GM18526 (cell line): ENCODE measurements around the gene MCRIP2.

Experiments used
- POLR2A ChIP-seq: IDR thresholded peaks from 3 replicates; pipeline ENCODE4 v1.6.1; 2011; ENCODE audit not compliant: insufficient read length; ENCODE audit errors: extremely low read depth

MCRIP2 gene

DNA sequence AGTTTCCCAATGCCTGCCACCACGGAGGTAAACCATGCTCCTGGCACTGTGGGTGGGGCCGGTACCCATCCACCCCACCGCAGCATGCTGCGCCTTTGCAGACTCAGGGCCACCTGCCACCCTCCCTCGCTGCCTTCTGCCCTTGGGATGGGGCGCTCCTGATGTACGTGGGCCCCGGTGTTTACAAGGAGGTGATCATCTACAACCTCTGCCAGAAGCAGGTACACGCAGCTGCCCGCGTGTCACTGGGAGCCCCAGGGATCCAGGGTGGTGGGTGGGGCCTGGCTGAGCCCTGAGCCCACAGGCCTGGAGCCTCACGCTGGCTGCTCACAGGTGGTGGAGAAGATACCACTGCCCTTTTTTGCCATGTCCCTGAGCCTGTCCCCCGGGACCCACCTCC is 24.9 kb downstream of the MCRIP2 start:
- TF ChIP-seq POLR2A = no peak

DNA sequence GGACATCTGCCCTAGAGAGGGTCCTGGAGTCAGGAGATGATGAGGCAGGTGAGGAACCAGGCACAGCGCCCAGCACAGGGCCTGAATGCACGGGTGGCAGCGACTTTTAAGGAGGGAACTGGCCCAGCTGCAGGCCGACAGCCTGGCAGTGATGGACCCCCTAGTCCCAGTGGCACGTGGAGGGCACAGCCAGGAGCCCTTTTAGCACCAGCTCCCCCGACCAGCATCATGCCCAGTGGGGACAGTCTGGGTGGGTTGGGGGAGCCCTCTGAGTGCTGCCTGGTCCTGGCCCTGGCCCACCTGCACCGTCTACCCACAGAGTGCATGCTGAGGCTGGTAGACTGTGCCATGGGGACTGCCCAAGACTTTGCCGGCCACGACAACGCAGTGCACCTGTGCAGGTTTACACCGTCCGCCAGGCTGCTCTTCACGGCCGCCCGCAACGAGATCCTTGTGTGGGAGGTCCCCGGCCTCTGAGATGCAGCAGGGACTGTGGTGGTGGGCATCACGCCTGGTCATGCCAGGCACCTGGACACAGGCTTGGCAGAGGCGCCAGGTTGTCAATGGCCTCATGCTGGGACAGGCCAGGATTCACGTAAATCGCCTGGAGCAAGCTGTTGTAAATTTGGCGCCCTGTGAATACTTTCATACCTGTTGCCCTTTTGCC is 25.6 kb downstream of the MCRIP2 start:
- no peak for TF ChIP-seq POLR2A

DNA sequence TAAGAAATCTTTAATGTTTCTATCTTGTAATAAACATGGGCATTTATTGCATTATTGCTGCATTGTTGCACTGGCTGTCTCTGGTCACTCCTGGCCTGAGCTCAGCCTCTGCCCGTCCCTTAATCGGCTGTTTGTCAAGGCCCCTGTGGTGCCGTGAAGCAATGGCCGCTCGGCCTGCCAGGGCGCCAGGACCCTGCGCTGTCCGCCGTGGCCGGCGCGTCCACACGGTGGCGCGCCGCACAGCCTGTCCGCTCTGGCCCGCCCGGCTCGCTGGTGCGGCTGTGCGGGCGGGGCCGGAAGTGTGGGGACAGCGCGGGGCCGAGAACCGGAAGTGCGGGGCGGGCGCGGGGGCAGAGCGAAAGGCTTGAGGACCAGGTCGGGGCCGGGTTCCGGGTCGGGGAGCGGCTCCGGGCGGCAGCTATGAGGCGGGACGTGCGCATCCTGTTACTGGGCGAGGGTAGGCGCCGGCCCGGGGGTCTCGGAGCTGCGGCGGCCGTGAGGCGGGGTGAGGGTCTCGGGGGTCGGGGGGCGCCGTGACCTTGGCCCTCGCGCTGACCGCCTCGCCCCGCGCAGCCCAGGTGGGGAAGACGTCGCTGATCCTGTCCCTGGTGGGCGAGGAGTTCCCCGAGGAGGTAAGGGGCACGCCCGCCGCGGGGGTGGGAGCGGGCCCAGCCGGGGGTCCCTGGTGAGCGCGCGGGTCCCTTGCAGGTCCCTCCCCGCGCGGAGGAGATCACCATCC is 26.3 kb downstream of the MCRIP2 start, which contains the start of gene RHOT2:
TSS of gene RHOT2 (plus strand) at position 353 of the 739 bp plus-strand sequence. CDS start at position 421, 68 bp downstream.
- TF ChIP-seq POLR2A = peak; percentile 91

DNA sequence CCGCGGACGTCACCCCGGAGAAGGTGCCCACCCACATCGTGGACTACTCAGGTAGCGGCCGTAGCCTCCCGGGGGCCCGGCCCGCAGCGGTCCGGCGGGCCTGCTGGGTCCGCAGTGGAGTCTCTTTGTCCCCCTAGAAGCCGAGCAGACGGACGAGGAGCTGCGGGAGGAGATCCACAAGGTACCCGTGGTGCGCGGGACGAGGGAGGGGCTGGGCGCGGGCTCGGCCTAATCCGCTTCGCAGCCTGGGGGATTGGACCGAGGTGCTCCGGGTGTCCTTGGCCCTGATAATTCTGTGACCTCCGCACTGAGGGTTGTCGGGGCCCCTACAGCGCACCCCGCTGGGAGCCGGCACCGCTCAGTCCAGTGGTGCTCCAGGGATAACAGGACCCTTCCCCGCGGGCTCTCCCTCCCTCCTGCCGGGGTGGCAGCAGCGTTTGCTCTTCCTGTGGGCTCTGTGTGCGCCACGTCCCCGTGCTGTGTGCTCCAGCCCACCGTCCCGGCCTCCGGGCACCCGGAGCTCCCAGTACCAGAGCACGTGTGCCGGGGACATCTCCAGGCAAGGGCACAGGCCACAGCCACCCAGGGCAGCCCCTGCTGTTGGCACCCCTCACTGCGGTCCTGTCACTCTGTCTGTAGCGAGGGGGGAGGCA is 27.0 kb downstream of the MCRIP2 start:
- no peak for TF ChIP-seq POLR2A

DNA sequence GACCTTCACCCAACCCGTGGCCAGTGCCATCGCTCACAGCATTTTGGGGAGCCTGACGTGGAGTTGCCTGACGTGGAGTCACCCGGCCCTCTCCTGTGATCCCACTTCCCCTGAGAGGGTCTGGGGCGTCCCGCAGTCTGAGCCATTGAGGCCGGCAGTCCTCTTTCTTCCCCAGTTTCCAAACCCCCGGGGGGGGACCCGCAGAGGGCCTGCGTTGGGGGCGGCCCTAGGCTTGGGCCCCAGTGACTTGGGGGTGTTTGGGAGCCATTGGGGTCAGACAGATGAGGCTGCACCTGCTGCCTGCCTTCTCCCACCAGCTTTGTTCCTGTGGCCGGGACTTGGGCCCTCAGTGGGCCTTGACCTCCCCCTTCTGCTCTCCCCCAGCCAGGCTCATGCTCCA is 28.0 kb downstream of the MCRIP2 start:
- TF ChIP-seq POLR2A = no peak

DNA sequence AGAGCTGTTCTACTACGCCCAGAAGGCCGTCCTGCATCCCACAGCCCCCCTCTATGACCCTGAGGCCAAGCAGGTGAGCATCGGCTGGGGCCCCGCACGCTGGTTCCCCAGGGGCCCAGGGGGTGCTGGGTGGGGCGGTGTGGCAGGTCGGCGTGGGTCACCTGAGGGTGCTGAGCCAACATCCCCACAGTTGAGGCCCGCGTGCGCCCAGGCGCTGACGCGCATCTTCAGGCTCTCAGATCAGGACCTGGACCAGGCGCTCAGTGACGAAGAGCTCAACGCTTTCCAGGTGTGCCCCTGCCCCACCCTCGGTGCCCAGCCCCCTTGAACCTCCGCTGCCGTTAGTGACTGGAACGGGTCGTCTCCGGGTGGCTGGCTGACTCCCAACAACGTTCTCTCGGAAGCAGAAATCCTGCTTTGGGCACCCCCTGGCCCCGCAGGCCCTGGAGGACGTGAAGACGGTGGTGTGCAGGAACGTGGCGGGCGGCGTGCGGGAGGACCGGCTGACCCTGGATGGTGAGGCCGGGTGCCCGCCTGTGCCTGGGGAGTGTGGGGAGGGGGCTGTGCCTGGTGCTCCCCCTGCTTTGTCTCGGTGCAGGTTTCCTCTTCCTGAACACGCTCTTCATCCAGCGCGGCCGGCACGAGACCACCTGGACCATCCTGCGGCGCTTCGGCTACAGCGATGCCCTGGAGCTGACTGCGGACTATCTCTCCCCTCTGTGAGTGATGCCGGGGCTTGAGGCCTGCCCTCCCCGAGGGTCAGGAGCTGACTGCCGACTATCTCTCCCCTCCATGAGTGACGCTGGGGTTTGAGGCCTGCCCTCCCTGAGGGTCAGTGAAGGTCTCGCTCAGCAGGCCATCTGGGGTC is 29.1 kb downstream of the MCRIP2 start:
- TF ChIP-seq POLR2A = no peak

DNA sequence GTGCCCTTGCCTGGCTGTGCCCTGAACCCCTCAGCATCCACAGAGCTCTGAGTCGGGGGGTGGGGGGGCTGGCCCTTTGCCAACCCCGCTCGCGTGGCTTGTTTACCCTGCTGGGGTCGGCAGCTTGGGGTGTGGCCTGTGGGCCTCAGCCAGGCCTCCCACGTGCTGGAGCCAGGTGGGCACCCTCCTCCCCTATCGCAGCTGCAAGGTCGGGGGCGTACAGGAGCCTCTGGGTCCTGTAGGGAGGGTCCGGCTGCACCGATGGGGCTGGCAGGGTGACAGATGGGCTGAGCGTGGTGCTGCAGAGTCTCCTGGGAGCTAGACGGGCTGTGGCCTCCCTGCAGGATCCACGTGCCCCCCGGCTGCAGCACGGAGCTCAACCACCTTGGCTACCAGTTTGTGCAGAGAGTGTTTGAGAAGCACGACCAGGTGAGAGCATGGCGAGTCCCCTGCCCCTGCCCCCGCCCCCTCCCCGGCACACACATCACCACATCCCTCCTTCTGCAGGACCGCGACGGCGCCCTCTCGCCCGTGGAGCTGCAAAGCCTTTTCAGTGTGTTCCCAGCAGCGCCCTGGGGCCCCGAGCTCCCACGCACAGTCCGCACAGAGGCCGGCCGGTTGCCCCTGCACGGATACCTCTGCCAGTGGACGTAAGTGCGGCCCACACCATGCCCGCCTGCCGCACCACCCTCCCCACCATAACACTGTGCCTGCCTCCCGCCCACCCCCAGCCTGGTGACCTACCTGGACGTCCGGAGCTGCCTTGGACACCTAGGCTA is 29.9 kb downstream of the MCRIP2 start:
- no peak for TF ChIP-seq POLR2A

DNA sequence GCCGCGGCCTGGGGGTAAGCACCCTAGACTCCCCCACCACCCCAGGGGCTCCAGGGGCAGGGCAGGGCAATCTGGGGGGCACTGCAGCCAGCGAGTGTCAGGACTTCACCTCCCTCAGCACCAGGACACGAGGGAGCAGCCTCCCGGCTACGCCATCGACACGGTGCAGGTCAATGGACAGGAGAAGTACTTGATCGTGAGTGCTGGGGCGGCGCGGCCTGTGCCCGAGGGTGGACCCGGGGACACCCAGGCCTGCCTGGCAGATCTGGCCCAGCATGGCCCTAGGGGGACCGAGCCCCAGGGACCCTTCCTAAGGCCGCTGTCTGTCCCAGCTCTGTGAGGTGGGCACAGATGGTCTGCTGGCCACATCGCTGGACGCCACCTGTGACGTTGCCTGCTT is 30.7 kb downstream of the MCRIP2 start:
- TF ChIP-seq POLR2A = no peak

DNA sequence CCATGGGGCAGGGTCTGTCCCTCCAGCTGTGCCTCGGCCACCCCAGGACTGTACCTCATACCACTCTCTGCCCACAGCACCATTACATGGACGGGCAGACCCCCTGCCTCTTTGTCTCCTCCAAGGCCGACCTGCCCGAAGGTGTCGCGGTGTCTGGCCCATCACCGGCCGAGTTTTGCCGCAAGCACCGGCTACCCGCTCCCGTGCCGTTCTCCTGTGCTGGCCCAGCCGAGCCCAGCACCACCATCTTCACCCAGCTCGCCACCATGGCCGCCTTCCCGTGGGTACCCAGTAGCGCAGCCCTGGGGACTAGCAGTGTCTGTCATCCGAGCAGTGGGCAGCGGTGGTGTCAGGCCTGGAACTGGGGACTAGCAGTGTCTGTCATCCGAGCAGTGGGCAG is 31.2 kb downstream of the MCRIP2 start:
- TF ChIP-seq POLR2A = no peak

DNA sequence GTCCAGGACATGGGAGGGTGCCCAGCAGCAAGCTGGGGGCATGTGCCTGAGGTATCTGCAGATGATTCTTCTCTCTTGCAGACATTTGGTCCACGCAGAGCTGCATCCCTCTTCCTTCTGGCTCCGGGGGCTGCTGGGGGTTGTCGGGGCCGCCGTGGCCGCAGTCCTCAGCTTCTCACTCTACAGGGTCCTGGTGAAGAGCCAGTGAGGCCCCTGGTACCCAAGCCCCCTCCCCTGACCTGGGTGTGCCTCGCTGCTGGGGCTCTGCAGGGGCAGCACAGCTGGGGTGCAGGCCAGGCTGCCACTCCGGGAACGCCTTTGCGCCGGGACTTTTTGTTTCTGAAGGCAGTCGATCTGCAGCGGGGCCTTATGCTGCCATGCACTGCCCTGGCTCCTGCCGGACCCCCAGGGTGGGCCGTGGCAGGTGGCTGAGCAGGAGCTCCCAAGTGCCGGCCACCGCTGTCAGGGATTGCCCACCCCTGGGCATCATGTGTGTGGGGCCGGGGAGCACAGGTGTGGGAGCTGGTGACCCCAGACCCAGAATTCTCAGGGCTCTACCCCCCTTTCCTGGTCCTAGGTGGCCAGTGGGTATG is 31.9 kb downstream of the MCRIP2 start:
- no peak for TF ChIP-seq POLR2A

DNA sequence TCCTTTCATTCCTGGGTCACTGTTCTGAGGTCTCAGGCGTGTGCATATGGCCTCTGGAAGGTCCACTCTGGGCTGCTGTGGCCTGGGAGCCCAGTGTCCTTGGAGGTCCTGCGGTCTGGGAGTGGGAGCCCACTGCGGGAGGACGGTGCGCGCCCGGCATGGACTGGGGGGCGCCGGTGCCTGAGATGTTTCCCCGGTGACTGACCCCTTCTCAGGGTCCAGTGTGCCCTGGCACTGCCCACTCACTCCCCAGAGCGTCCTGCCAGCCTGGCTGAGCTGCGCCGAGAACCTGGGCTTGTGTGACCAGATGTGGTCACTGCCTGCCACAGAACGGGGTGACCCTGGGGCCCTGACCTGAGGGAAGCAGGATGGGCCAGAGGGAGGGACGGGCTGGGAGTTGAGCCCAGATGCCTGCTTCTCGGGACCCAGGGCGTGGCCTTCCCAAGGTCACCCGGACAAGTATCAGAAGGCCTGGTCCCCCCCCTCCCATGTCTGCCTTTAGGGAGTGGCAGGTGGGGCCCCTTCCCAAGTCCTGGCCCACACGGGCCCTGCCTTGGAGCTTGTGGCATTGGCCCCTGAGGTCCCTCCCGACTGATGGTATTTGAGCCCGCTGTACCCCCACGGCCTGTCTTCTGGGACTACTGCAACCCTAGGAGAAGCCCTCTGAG is 32.7 kb downstream of the MCRIP2 start:
- no peak for TF ChIP-seq POLR2A

DNA sequence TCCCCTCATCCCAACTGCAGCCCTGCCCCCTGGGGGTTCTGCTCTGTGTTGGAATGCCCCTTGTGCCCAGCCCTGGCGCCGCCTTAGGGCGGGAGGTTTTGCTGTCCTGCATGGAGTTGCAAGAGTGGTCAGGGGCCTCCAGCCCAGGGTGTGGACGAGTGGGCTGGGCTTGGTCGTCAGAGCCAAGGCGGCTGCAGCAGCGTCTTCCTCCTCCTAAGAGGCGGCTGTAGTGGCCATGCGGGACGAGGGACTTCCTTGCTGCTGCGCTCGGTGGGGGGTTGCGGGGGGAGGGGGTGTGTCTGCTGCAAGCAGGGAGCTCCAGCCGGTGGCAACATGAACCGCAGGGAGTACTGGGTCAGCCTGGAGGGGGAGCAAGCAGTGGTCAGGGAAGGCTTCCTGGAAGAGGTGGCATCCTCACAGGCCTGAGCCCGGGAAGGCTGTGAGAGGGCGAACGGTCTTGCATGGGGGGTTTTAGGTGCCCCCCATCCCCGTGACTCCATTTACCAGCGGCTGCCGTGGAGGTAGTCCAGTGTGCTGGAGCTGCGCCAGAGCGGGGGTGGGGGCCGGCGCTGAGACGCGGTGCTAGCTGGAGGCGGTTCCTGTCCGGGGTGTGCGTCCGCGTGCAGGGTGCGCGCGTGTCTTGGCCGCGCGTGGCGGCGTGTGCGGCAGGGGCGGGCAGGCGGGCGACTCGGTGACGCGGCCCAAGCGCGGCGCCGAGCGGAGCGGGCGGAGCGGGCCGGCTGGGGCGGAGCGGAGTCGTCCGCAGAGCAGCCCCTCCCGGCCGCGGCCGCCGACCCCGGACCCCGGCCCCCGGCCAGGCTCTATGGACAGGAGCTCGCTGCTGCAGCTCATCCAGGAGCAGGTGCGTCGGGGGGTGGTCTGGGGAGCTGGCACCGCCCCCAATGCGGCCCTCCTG is 33.6 kb downstream of the MCRIP2 start, which contains the start of gene RHBDL1:
TSS of gene RHBDL1 (plus strand) at position 704 of the 916 bp plus-strand sequence. CDS start at position 824, 120 bp downstream.
- TF ChIP-seq POLR2A = no peak
